HL-60/S4 treated with retinoic acid at 250 ng/mL for 4 days and 3 days (cell line): ENCODE data around the gene TET1.
"Not testable (repeated sequence)": the region's sequence is repeated elsewhere in the genome, so short reads cannot be mapped to it uniquely, and the experiment has no call there.

Experiments used
- in situ Hi-C: fragments of 300-500 bp; cut with MboI; formaldehyde crosslinking; loops from 2 replicates; pipeline ENCODE4 v1.7.0; 2022; ENCODE audit warnings: low sequenced_read_pairs

Gene TET1

DNA sequence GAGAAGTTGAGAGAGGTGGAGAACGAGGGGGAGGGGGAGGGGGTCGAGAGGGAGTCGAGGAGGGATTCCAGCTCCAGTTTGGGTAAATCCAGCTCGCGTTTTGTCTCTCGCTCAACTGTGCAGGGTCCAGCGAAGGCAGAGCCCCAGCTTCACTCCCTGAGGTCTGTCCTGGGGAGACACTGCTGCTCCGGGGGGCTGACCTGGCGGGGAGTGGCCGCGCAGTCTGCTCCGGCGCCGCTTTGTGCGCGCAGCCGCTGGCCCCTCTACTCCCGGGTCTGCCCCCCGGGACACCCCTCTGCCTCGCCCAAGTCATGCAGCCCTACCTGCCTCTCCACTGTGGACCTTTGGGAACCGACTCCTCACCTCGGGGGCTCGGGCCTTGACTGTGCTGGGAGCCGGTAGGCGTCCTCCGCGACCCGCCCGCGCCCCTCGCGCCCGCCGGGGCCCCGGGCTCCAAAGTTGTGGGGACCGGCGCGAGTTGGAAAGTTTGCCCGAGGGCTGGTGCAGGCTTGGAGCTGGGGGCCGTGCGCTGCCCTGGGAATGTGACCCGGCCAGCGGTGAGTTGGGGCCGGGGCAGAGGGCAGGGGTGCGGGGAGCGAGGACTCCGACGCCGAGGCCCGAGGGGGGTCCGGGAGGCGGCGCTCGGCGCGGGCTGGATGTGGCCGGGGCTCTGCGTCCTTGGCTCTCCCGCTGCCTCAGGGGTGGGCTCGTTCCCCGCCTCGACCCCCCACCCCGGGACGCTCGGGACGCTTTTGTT is at the start of gene TET1:
Gene TET1 (plus strand): TSS at position 152 of the 757 bp plus-strand sequence. CDS start 12,002 bp downstream, outside the sequence.
- in situ Hi-C loops, result no loop called here

DNA sequence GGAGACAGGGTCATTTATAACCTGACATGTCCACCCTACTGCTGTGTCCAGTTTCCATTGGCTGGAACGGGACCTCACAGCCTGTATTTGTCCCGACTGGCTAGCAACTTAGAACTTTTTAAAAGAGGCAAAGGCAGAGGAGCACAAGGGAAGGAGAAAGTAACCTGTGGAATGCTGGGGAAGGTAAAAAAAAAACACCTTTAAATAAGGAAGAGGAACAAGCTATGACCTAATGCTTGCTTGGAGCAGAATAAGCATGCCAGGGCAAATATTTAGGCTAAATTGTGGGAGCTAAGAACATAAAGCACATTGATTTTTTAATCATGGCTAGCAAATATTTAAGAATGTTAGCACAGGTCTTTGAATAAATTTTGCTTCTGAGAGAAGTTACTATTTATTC is 43.9 kb upstream of the TET1 start:
- in situ Hi-C loops, result not testable (repeated sequence)

DNA sequence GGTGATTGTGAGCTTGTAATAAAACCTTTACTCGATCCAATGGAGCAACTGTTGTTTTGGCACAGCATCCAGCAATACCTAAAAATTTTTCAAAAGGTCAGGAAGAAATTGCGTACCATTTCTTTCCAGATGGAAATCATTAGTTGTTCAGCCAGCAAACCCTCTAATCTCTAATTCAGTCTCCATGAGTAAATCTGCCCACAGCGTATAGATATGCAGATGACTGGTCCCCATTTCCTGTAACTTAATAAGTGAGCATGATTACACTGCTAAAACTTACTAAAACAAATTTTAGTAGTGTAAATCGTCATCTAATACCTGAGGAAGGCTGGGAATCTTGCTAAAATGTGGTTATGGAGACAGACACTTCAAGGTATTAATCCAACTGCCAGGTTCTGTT is 43.4 kb upstream of the TET1 start:
- in situ Hi-C loops, result no loop called here

DNA sequence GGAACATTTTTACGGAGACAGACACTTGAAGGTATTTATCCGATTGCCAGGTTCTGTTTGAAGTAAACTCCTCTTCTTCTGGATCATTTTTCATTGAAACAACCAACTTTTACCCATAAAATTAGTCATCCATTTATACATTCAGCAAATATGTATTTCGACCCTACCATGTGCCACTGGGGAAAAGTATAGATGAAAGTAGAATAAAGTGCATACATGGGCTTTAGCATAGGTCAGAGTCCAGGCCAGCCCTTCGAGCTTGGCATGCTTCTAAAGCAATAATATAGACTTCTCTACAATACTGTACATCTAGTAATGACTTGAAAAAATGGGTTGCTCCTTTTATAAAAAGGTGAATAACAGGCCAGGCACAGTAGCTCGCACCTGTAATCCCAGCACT is 42.9 kb upstream of the TET1 start:
- in situ Hi-C loops, result no loop called here

DNA sequence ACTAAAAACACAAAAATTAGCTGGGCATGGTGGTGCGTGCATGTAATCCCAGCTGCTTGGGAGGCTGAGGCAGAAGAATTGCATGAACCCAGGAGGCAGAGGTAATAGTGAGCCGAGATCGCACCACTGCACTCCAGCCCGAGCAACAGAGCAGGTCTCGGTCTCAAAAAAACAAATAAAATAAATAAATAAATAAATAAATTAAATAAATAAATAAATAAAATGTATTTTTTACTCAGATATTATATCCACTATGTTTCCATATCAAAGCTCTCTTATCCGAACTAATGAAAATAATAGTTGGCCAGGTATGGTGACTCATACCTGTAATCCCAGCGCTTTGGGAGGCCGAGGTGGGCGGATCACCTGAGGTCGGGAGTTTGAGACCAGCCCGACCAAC is 41.5 kb upstream of the TET1 start:
- in situ Hi-C loops, result not testable (repeated sequence)

DNA sequence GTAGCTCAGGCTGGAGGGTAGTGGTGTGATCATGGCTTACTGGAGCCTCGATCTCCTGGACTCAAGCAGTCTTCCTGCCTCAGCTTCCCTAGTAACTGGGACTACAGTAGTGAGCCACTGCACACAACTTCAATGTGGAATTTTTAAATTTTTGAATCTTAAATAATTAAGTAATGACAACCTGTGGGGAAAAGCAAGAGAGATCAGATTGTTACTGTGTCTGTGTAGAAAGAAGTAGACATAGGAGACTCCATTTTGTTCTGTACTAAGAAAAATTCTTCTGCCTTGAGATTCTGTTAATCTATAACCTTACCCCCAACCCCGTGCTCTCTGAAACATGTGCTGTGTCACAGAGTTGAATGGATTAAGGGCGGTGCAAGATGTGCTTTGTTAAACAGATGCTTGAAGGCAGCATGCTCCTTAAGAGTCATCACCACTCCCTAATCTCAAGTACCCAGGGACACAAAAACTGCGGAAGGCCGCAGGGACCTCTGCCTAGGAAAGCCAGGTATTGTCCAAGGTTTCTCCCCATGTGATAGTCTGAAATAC is 34.6 kb upstream of the TET1 start:
- in situ Hi-C loops, result not testable (repeated sequence)

DNA sequence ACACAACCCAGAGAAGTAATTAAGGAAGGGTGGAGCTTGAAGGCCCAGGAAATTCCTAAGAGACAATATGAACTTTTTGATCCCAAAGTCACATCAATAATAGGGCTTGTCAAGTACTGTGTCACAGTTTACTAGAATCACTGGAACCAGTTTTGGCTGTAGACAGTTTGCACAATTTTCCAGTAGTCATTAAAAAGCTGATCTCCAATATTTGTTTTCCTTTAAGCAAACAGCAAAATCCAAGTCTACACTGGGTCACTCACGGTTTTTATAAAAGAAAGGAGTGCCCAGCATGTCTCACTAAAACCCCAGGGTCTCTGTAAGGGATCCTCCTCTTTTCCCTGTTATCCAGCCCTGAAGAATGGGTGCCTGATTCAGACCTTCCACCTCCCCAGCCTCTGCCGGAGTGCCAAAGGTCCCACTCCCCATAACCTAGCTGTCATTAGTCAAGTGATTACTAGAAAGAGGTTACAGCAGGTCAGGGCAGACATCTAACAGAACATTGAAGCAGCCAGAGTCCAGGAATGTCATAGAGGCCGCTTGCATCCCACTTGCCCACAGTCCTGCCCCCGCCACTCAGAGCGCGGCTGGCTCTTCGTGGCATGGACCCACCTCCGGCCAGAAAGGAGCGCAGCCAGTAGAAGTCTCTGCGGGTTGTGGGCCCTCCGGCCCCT is 33.4 kb upstream of the TET1 start:
- in situ Hi-C loops, result no loop called here

DNA sequence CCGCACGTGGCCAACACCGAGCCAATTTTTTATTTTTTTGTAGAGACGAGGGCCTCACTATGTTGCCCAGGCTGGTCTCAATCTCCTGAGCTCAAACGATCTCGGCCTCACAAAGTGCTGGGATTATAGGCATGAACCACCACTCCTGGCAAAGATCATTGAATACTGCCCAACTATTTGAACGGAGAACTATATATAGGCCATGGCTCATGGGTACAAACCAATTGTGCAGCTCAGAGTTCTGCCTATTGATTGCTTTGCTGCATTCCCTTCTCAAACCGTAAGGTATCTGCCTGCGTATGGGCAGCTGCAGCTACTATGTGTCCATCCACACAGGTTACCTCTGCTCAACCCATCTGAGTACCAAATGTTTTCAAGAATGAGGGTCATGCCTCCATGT is 23.2 kb upstream of the TET1 start:
- in situ Hi-C loops, result no loop called here

DNA sequence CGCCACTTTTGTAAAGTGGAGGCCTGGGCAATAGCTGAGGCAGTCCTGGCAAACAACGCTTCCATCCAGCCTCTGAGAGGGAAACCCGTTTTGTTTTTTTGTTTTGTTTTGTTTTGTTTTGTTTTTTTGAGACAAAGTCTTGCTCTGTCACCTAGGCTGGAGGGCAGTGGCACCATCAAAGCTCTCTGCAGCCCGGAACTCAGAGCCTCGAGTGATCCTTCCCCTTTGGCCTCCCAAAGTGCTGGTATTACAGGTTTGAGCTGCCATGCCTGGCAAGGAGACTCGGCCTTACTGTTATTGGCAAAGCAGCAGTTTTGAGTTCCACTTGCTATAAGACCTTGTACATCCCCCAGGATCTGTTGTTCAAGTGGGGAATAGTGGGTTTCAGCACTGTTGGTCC is 22.3 kb upstream of the TET1 start:
- in situ Hi-C loops, result no loop called here

DNA sequence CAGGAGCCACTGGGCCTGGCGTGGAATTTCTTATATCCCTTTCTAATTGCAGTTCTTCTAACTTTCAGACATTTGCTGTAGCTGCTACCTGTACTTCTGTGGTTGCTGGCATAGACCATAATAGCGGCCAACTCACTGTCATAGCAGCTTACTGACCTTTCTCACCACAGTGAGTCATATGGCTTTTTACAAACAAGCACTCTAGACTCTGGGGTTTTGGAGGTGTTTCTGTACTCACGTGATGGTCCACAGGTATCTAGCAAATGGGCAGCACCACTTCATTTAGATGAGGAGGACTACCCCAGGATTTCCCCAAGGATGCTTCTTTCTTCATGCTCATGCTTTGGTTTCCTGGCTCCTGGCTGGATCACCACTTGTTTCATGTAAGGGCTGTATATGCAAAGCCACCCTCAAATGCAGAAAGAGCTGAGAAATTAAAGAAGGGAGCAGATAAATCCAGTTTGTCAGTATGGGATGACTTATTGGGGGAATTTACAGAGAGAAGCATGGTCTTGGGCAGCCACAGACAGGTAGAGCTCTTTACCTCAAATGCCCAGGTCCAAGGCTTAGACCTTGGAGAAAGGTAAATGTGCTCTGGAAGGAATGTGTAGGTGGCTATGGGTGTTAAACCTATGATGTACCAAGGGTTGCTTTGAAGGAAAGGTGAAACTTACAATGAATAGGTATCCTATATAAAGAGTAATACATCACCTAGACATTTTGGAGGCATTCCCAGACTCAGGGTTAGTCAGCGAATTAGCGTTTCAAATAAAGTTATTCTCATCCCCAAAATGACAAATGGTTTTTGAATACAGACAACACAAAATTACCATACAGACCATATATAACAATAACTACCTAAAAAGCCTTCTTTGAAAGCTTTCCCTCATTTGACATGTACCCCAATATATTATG is 16.9 kb upstream of the TET1 start:
- in situ Hi-C loops, result no loop called here

DNA sequence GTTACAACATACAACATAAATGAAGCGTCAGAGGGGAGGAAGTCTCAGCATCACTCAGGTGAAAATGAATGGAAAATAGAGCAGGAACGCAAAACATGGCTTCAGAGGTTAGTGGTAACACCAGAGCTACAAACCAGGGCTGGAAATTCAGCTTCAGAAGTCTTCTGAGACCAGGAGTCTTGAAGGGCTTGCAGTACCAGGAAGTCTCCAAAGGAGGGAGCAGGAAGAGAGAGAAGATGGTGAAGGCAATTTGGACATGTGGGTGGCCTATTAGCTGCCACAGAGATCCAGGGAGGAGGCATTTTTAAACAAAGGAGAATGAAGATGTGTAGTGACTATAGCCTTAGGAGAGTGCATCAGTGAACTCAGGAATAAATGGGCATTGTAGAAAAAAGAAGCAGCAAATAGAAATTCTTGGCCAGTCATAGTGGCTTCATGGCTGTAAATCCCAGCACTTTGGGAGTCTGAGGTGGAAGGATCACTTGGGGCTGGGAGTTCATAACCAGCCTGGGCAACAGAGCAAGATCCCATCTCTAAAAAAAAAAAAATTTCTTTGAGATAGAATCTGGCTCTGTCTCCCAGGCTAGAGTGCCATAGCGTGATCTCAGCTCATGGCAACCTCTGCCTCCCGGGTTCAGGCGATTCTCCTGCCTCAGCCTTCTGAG is 9.3 kb upstream of the TET1 start:
- in situ Hi-C loops, result no loop called here

DNA sequence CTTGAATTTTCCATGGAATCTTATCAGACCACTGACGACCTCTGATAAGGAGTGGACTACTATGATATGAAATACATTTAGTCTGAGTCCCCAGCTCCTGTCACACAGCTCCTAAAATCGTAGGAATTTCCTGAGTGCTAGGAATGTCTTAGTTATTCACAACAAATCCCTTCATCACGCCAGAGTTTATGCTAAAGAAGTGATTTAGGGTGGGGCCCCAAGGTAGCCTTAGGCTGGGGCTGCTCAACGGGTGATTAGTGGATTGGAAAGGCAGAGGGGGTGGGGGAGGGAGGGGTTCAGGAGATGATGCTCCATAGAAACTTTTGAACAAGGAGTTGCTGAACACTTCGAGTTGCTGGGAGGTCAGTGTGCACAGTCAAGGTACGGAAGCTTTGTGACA is 7.0 kb upstream of the TET1 start:
- in situ Hi-C loops, result no loop called here

DNA sequence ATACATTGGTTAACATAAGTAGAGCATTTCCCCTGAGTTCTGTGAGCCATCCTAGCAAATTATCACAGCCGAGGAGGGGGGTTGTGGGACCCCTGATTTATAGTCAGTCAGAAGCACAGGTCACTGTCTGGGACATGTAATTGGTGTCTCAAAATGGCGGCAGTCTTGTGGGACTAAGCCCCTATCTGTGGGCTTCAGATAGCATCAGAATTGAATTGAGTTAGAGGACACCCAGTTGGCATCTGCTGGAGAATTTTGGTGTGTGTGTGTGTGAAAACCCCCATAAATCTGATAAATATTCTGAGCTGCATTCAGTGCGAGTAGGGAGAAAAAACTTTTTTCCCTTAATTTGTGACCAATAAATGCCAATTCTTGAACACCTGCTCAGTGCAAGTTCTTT is 6.5 kb upstream of the TET1 start:
- in situ Hi-C loops, result no loop called here

DNA sequence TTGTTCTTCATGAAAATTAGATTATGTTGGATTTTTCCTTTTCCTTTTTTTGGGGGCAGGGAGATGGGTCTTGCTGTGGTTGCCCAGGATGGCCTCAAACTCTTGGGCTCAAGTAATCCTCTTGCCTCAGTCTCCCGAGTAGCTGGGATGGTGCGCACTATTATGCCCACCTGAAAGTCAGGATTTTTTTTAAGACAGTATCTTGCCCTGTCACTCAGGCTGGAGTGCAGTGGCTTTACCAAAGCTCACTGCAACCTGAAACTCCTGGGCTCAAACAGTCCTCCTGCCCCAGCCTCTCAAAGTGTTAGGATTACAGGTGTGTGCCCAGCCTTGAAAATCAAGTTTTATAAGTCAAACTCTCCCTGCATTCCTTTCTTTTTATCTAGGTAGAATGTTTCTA is 1.7 kb upstream of the TET1 start:
- in situ Hi-C loops, result no loop called here

DNA sequence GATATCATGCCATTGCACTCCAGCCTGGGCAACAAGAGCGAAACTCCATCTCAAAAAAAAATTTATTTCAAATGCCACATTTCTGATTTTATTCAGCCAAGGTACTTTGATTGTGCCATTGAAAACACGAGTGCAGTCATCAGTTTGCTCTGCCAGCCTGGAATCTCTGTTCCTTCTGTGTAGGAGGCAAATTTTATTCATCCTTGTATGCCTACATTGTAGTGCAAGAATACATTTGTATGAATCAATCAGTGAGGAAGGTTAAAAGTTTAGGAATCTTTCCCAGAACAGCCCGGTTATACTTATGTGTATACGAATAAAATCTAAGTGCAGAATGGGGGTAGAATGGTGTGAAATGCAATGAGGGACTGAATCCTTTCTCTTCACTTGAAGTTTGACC is 886 bp upstream of the TET1 start:
- in situ Hi-C loops, result no loop called here

DNA sequence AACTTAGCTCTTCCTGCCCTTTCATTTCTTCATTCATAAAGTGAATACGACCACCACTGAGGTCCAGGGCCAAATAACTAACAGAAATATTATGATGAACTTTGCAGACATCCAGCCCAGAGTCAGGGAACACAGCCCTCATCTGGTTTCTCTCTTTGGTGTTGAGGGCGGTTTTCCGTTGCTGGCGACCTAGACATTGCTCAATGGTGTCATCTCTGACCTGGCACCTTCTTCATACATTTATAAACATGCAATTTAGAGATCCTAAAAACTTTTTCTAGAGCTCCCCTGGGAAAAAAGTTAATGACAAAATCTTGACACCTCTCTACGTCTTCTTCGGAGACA is 324 bp upstream of the TET1 start:
- in situ Hi-C loops, result no loop called here

DNA sequence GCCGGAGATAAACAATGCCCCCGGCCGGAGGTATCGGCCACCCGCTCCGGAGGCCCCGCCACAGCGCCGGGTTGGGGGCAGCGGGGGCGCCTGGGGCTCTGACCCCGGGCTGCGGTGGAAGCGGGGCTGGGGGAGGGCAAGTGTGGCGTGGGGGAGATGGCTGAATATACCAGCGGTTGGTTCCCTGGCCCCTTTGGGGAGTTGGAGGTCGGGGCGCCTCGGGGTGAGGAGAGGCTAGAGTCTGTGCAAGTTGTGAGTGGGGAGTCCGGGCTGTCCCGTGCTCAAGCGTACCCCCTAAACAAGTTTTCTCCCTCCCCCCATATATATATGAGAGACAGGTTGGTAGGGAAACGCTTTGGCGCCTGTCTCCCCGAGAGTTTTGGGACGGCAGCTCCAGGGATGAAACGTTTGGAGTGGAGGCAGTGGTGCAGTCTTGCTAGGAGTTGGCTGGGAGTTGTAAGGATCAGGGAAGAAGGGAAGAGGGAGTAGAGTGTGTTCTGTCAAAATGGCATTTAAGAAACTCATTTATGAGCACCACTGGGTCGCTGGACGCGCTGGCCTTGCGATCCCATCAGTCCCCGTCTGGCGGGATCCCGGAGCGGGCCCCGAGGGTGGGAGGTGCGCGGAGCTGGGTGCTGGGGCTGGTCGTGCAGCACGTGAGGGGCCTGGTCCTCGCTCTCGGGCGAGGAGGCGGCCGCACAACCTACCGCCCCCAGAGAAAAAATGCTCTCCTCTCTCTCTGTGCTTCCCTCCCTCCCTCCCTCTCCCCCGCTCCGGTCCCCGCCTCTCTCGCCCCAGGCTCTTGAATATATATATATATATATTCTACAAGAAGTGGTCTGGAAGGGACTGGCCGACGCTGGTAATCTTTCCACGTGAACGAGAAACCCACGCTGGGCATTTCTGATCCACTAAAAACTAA is 1.1 kb downstream of the TET1 start:
- in situ Hi-C loops, result no loop called here

DNA sequence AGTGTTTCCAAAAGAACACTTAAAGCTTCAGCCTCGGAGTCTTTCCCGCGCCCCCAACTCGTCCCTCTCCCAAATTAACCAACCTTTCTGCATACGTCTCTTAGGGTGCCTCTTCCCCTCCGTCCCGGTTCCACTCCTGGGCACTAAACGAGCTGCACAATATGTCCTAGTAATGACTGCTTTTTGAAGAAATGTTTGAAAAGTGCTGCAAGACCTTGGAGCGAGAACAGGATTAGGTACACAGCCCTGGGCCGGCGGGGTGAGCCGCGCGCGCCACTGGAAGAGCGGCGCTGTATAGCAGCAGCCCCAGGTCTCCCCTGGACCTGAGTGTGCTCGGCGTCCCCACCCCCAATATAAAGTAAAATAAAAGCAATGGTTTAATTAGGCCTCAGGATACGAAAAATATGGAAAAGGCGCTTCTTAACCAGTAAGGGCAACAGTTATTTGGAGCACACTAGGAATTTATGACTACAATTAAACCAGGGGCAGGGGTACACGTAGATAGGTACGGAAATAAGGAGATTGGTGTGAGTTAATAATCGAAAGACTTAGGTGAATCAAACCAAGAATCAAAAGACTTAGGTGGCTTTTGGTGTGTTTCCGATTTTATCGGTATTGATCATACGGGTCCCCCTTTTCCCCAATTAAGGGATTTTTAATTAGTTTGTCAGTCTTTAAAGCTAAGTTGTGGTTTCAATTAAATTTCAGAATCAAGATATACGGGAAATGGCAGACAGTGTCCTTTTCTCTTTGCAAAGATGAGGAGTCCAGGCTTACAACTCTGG is 1.9 kb downstream of the TET1 start:
- in situ Hi-C loops, result no loop called here
